DOHH2 (cell line): Measurements from ENCODE around the gene URM1.
"Not testable (repeated sequence)": the region's sequence is repeated elsewhere in the genome, so short reads cannot be mapped to it uniquely, and the experiment has no call there.

Experiments used
- EZH2phosphoT487 ChIP-seq: fragments of 200-600 bp; sonication (generic); IDR thresholded peaks from 2 replicates; pipeline ENCODE4 v1.6.1; 2017; ENCODE audit warnings: borderline replicate concordance, mild to moderate bottlenecking, antibody characterized with exemption, low read length, moderate library complexity, mixed read lengths
- TF ChIP-seq, protein P1 (sequence below): fragments of 200-600 bp; sonication (generic); IDR thresholded peaks from one replicate; pipeline ENCODE4 v1.5.1; 2014; ENCODE audit warnings: antibody characterized with exemption, mild to moderate bottlenecking, low read depth, low read length; ENCODE audit not compliant: poor library complexity, severe bottlenecking

DNA sequence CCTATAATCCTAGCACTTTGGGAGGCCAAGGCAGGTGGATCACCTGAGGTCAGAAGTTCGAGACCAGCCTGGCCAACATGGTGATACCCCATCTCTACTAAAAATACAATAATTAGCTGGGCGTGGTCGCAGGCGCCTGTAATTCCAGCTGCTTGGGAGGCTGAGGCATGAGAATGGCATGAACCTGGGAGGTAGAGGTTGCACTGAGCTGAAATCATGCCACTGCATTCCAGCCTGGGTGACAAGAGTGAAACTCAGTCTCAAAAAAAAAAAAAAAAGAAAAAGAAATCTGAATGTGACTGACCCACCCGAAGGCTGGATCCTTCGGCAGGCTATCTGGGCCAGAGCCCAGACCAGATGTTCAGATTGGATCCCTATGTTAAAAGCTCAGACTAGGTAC lies 52.2 kb downstream of the URM1 start:
- TF ChIP-seq, protein P1, sequence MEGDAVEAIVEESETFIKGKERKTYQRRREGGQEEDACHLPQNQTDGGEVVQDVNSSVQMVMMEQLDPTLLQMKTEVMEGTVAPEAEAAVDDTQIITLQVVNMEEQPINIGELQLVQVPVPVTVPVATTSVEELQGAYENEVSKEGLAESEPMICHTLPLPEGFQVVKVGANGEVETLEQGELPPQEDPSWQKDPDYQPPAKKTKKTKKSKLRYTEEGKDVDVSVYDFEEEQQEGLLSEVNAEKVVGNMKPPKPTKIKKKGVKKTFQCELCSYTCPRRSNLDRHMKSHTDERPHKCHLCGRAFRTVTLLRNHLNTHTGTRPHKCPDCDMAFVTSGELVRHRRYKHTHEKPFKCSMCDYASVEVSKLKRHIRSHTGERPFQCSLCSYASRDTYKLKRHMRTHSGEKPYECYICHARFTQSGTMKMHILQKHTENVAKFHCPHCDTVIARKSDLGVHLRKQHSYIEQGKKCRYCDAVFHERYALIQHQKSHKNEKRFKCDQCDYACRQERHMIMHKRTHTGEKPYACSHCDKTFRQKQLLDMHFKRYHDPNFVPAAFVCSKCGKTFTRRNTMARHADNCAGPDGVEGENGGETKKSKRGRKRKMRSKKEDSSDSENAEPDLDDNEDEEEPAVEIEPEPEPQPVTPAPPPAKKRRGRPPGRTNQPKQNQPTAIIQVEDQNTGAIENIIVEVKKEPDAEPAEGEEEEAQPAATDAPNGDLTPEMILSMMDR = not testable (repeated sequence)
- TF ChIP-seq EZH2phosphoT487 = not testable (repeated sequence)
